Endothelial cell of umbilical vein (primary cell): Measurements from ENCODE around the gene DYNLT3. TPM values are rescaled to one million over a fixed set of nuclear protein-coding genes. Genes with fewer than 3 reads are reported as not detected.

ENCODE experiments used
- BruUV-seq: library from RNA; stranded (reverse); fragments of 400-500 nt; replicated peaks from 2 replicates; lab custom pipeline; 2021; lab: Mats Ljungman, UMichigan
- CTCF ChIA-PET: fragments of 300-600, 350-600 bp; sonication (Branson Sonifier 250); formaldehyde crosslinking; loops from one replicate; lab custom pipeline; 2021; ENCODE audit warnings: antibody characterized with exemption, inconsistent platforms; lab: Charles Lee
- POLR2A ChIA-PET: fragments of 300-600, 350-600 bp; sonication (Branson Sonifier 250); formaldehyde crosslinking; loops from one replicate; lab custom pipeline; 2021; ENCODE audit warnings: antibody characterized with exemption, inconsistent platforms; lab: Charles Lee
- DNase-seq: peaks from one replicate; pipeline ENCODE4 v3.0.0-alpha.2; 2011; ENCODE audit warnings: low read depth, low spot score
- FAIRE-seq: peaks from 2 replicates; lab custom pipeline; 2011; peaks lifted over from hg19 to GRCh38; lab: Jason Lieb, UNC
- H2AFZ ChIP-seq: 2 replicates; pipeline ENCODE4 v1.6.0; 2012; ENCODE audit warnings: low read depth, low read length, control low read depth, inconsistent platforms
- H3K27ac ChIP-seq: 2 replicates; pipeline ENCODE4 v1.5.1; 2011; ENCODE audit warnings: low read depth, mild to moderate bottlenecking, control low read depth, low read length, moderate library complexity; ENCODE audit not compliant: insufficient read depth
- H3K27me3 ChIP-seq, 2 experiments: 2 replicates each; pipeline versions ENCODE4 v1.6.0 to v1.6.1; 2011; ENCODE audit warnings: low read length in 2 of 2, mixed read lengths in 1 of 2; ENCODE audit not compliant: control insufficient read depth in 2 of 2, insufficient read depth in 2 of 2
- H3K36me3 ChIP-seq, 2 experiments: 2 replicates in 1 of 2; 3 replicates in 1 of 2; pipeline ENCODE4 v1.5.1; 2011; ENCODE audit warnings: low read length in 2 of 2, mild to moderate bottlenecking in 1 of 2, moderate library complexity in 1 of 2; ENCODE audit not compliant: control insufficient read depth in 2 of 2, insufficient read depth in 2 of 2; ENCODE audit errors: extremely low read depth in 1 of 2
- H3K4me1 ChIP-seq: 3 replicates; pipeline ENCODE4 v1.5.1; 2011; ENCODE audit warnings: mild to moderate bottlenecking, low read length; ENCODE audit not compliant: control insufficient read depth, insufficient read depth; ENCODE audit errors: extremely low read depth
- H3K4me2 ChIP-seq: 2 replicates; pipeline ENCODE4 v1.6.1; 2011; ENCODE audit warnings: low read length, control low read depth, mixed read lengths; ENCODE audit not compliant: insufficient read depth
- H3K4me3 ChIP-seq, 3 experiments: fragments of 200-600 bp in 1 of 3; sonication (generic), shearing (Covaris generic) in 1 of 3; replicated peaks in 1 of 3; 2 replicates each; pipeline ENCODE4 v1.5.1; 2011 to 2016; ENCODE audit warnings: control low read depth in 3 of 3, low read length in 3 of 3, mild to moderate bottlenecking in 2 of 3, inconsistent platforms in 1 of 3, low read depth in 1 of 3, moderate library complexity in 1 of 3; ENCODE audit not compliant: insufficient read depth in 1 of 3
- H3K79me2 ChIP-seq: 2 replicates; pipeline ENCODE4 v1.6.0; 2012; ENCODE audit warnings: low read length, inconsistent platforms; ENCODE audit not compliant: control insufficient read depth, insufficient read depth
- H3K9ac ChIP-seq: replicated peaks from 2 replicates; pipeline ENCODE3; 2011; ENCODE audit warnings: low read length, control low read depth; ENCODE audit not compliant: insufficient read depth; ENCODE audit errors: extremely low read depth
- H3K9me1 ChIP-seq: replicated peaks from 3 replicates; pipeline ENCODE4 v1.6.0; 2011; ENCODE audit warnings: mild to moderate bottlenecking, low read length; ENCODE audit not compliant: control insufficient read depth, insufficient read depth; ENCODE audit errors: extremely low read depth
- H3K9me3 ChIP-seq: replicated peaks from 2 replicates; pipeline ENCODE4 v1.5.1; 2012; ENCODE audit warnings: low read length, inconsistent platforms; ENCODE audit not compliant: control insufficient read depth, insufficient read depth
- H4K20me1 ChIP-seq: replicated peaks from 2 replicates; pipeline ENCODE3; 2011; ENCODE audit warnings: mild to moderate bottlenecking, low read length; ENCODE audit not compliant: control insufficient read depth, insufficient read depth; ENCODE audit errors: extremely low read depth
- EZH2 ChIP-seq: IDR thresholded peaks from 2 replicates; pipeline ENCODE4 v1.6.1; 2012; ENCODE audit warnings: borderline replicate concordance, low read depth, mild to moderate bottlenecking, moderate library complexity, low read length, inconsistent platforms; ENCODE audit not compliant: severe bottlenecking
- FOS ChIP-seq: IDR thresholded peaks from 2 replicates; pipeline ENCODE4 v1.6.1; 2011; ENCODE audit warnings: mild to moderate bottlenecking, low read length, moderate library complexity, borderline replicate concordance; ENCODE audit not compliant: insufficient read depth
- GATA2 ChIP-seq: IDR thresholded peaks from 2 replicates; pipeline ENCODE4 v1.7.0; 2011; ENCODE audit warnings: low read depth, mild to moderate bottlenecking, moderate library complexity, mixed read lengths, low read length; ENCODE audit not compliant: insufficient read length, insufficient read depth
- JUN ChIP-seq: IDR thresholded peaks from 2 replicates; pipeline ENCODE4 v1.6.1; 2011; ENCODE audit warnings: borderline replicate concordance, low read depth; ENCODE audit not compliant: insufficient read length, insufficient read depth
- MYC ChIP-seq: IDR thresholded peaks from one replicate; pipeline ENCODE4 v1.6.1; 2011; ENCODE audit warnings: mild to moderate bottlenecking, low read depth, low read length
- POLR2A ChIP-seq: IDR thresholded peaks from 2 replicates; pipeline ENCODE4 v1.6.1; 2012; ENCODE audit warnings: low read depth, mild to moderate bottlenecking, control low read depth, low read length
- POLR2AphosphoS5 ChIP-seq: IDR thresholded peaks from 2 replicates; pipeline ENCODE4 v1.6.1; 2012; ENCODE audit warnings: low read depth, mild to moderate bottlenecking, control low read depth, low read length, moderate library complexity; ENCODE audit not compliant: insufficient read depth
- dilution Hi-C: fragments of 300-500 bp; cut with MboI; formaldehyde crosslinking; loops from one replicate; pipeline ENCODE4 v1.15.0; 2019; ENCODE audit warnings: low sequenced_read_pairs; ENCODE audit not compliant: extremely low pct_ligation_motif_present
- intact Hi-C: fragments of 100-400 bp; cut with micrococcal nuclease; formaldehyde crosslinking; loops from one replicate; pipeline ENCODE4 v1.10.0; 2022
- polyA plus RNA-seq, 4 experiments: library from polyadenylated mRNA; depleted of rRNA in 3 of 4; stranded (reverse) in 3 of 4; unstranded in 1 of 4; fragments of >200 nt; gene quantifications; 2 replicates each; pipeline versions ENCODE4 v1.2.1 to v1.2.3, GENCODE V29; 2011 to 2012; ENCODE audit warnings: missing spikeins in 1 of 4
- total RNA-seq: library from RNA; stranded (reverse); gene quantifications from 2 replicates; pipeline ENCODE4 v1.2.3, GENCODE V29; 2021
- TF ChIP-seq, protein P1 (sequence below), 2 donors: IDR thresholded peaks; 1 replicate in 1 of 2; 2 replicates in 1 of 2; pipeline ENCODE4 v1.5.1; 2011; ENCODE audit warnings: low read length in 2 of 2, mild to moderate bottlenecking in 2 of 2, moderate library complexity in 2 of 2, control low read depth in 1 of 2, inconsistent platforms in 1 of 2, low read depth in 1 of 2; ENCODE audit not compliant: insufficient read depth in 1 of 2; ENCODE audit errors: extremely low read depth in 1 of 2
- TF ChIP-seq, protein P2 (sequence below): IDR thresholded peaks from 2 replicates; pipeline ENCODE4 v1.6.1; 2011; ENCODE audit not compliant: insufficient read depth, insufficient read length

DYNLT3 gene
- total and polyA plus RNA-seq, 2 donors (not counting 3 experiments of a cell fraction or from before 2014, with no cell fraction given) = 9.3 to 22.8 TPM

- FAIRE-seq (no peak), DNase-seq (no peak)
- BruUV-seq = no TSS peak
- CTCF ChIA-PET = no interaction called here
- H3K79me2 ChIP-seq = no peaks in the 10 kb centered on the region
- H4K20me1 ChIP-seq = no peaks in the 10 kb centered on the region
- H3K9me3 ChIP-seq = no peaks in the 10 kb centered on the region
- no peaks in the 10 kb centered on the region for H3K4me1 ChIP-seq
- H3K4me3 ChIP-seq = no peak overlapping the region
- dilution Hi-C loops = no loop called here
- H3K9me1 ChIP-seq = no peaks in the 10 kb centered on the region
- no peak overlapping the region for H3K4me2 ChIP-seq
- intact Hi-C loops = no loop called here
- no peak overlapping the region for H3K9ac ChIP-seq
- H3K36me3 ChIP-seq = no peaks in the 10 kb centered on the region
- no peak for TF ChIP-seq POLR2A
- TF ChIP-seq, protein P1, sequence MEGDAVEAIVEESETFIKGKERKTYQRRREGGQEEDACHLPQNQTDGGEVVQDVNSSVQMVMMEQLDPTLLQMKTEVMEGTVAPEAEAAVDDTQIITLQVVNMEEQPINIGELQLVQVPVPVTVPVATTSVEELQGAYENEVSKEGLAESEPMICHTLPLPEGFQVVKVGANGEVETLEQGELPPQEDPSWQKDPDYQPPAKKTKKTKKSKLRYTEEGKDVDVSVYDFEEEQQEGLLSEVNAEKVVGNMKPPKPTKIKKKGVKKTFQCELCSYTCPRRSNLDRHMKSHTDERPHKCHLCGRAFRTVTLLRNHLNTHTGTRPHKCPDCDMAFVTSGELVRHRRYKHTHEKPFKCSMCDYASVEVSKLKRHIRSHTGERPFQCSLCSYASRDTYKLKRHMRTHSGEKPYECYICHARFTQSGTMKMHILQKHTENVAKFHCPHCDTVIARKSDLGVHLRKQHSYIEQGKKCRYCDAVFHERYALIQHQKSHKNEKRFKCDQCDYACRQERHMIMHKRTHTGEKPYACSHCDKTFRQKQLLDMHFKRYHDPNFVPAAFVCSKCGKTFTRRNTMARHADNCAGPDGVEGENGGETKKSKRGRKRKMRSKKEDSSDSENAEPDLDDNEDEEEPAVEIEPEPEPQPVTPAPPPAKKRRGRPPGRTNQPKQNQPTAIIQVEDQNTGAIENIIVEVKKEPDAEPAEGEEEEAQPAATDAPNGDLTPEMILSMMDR (IDR thresholded peaks at IDR 0.05; ENCODE audit: extremely low read depth in 1 of 2, insufficient read depth in 1 of 2, low read depth in 1 of 2, low read length in 2 of 2) = no peak
- TF ChIP-seq, protein P2, sequence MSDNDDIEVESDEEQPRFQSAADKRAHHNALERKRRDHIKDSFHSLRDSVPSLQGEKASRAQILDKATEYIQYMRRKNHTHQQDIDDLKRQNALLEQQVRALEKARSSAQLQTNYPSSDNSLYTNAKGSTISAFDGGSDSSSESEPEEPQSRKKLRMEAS = no peak
- TF ChIP-seq GATA2 = no peak
- no peak for TF ChIP-seq JUN
- no peak for TF ChIP-seq MYC
- no peak for TF ChIP-seq FOS
- TF ChIP-seq EZH2 = no peak
- TF ChIP-seq POLR2AphosphoS5 = no peak
- no peak overlapping the region for H3K27ac ChIP-seq
- H3K27me3 ChIP-seq = peaks cover 0 to 3% of the 10 kb centered on the region in 2 experiments
- POLR2A ChIA-PET = no interaction called here
- no peak overlapping the region for H2AFZ ChIP-seq
Observed at GRCh38 chrX:37796805-37797204, 50.6 kb downstream of the DYNLT3 start.
